ENCODE results near the gene APOBEC3H.

- TF ChIP-seq POLR2A (IDR thresholded peaks at IDR 0.05; ENCODE audit: extremely low read depth, insufficient read length) (no peak), CTCF (IDR thresholded peaks at IDR 0.05; ENCODE audit: low read depth, low read length) (no peak), MYC (IDR thresholded peaks at IDR 0.05; ENCODE audit: low read depth, low read length) (no peak)
- TF ChIP-seq, protein P1, sequence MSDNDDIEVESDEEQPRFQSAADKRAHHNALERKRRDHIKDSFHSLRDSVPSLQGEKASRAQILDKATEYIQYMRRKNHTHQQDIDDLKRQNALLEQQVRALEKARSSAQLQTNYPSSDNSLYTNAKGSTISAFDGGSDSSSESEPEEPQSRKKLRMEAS (IDR thresholded peaks at IDR 0.05; ENCODE audit: low read depth, low read length) = no peak
Measured at GRCh38 chr22:39098576-39098975, 1.5 kb downstream of the APOBEC3H start.
